Suprapubic skin (tissue), 3 donors: ENCODE data around the gene MCC.

Experiments used
- EP300 ChIP-seq: sonication (generic); formaldehyde crosslinking; IDR thresholded peaks from one replicate; pipeline ENCODE4 v1.6.1; 2017; ENCODE audit warnings: antibody characterized with exemption
- TF ChIP-seq, protein P1 (sequence below), 2 donors: fragments of 200-600 bp in 1 of 2; fragments of 450-650 bp in 1 of 2; sonication (generic) in 1 of 2; IDR thresholded peaks; one replicate each; pipeline ENCODE4 v1.5.1; 2016 to 2019; ENCODE audit warnings: antibody characterized with exemption in 2 of 2, mild to moderate bottlenecking in 1 of 2, moderate library complexity in 1 of 2

GRCh38 chr5:113199122-113199905 is 288.9 kb downstream of the MCC start:
- TF ChIP-seq, protein P1, sequence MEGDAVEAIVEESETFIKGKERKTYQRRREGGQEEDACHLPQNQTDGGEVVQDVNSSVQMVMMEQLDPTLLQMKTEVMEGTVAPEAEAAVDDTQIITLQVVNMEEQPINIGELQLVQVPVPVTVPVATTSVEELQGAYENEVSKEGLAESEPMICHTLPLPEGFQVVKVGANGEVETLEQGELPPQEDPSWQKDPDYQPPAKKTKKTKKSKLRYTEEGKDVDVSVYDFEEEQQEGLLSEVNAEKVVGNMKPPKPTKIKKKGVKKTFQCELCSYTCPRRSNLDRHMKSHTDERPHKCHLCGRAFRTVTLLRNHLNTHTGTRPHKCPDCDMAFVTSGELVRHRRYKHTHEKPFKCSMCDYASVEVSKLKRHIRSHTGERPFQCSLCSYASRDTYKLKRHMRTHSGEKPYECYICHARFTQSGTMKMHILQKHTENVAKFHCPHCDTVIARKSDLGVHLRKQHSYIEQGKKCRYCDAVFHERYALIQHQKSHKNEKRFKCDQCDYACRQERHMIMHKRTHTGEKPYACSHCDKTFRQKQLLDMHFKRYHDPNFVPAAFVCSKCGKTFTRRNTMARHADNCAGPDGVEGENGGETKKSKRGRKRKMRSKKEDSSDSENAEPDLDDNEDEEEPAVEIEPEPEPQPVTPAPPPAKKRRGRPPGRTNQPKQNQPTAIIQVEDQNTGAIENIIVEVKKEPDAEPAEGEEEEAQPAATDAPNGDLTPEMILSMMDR (IDR thresholded peaks at IDR 0.05): no peak
- no peak for TF ChIP-seq EP300
